Left cardiac atrium (tissue), 4 donors: ENCODE measurements around the gene MECR. TPM values are rescaled to one million over a fixed set of nuclear protein-coding genes. Genes with fewer than 3 reads are reported as not detected.

ENCODE experiments used
- ATAC-seq, 2 donors: fragments of 200-7000 bp; cut with Tn5 transposase; one replicate each; pipeline ENCODE4 v1.9.1; 2020; ENCODE audit warnings: mild to moderate bottlenecking in 2 of 2, moderate library complexity in 2 of 2
- DNase-seq: peaks from one replicate; pipeline ENCODE4 v3.0.0-alpha.2; 2020
- intact Hi-C, 2 donors: fragments of 100-400 bp; cut with DNase I; formaldehyde crosslinking; loops; one replicate each; pipeline versions ENCODE4 v1.14.1 to v1.15.1; 2022 to 2023
- total RNA-seq, 2 donors: library from RNA; stranded (reverse); fragmentation: NEBNext Ultra II Directional; extraction: Animal tissue kit (Norgen Biotek cat#: 25700); gene quantifications; one replicate each; pipeline ENCODE4 v1.2.1, GENCODE V29; 2021
- donor health status: DM: no; HTN: yes; CAD: no.
- donor health status: DM: no; HTN: yes; CAD: no; lungs with severe emphysema.
- donor health status: DM: yes; HTN: yes; CAD: no.
- donor health status: Dilated cardiomyopathy.

MECR gene
- total RNA-seq, 2 donors from 2014 or later: 25.8 to 26.2 TPM

- intact Hi-C loops: no loop called here
- ATAC-seq (no peak), DNase-seq (no peak)
Measured at GRCh38 chr1:29213055-29213454, 17.7 kb downstream of the MECR start.

- ATAC-seq (peak in 1 of 2 donors; percentile 66), DNase-seq (no peak)
- intact Hi-C loops: no loop called here
Measured at GRCh38 chr1:29211086-29212030, 19.4 kb downstream of the MECR start.

- DNase-seq (no peak), ATAC-seq (no peak)
- intact Hi-C loops: no loop called here
Measured at GRCh38 chr1:29210278-29211085, 20.3 kb downstream of the MECR start.

- DNase-seq (no peak), ATAC-seq (no peak)
- intact Hi-C loops: loop anchor here (10.0 kb wide), 1 partner anchor 174 kb away; no protein-coding TSS in a partner anchor
Measured at GRCh38 chr1:29209173-29209572, 21.6 kb downstream of the MECR start.

- intact Hi-C loops: loop anchor here (10.0 kb wide), 1 partner anchor 174 kb away; no protein-coding TSS in a partner anchor
- ATAC-seq (no peak), DNase-seq (no peak)
Measured at GRCh38 chr1:29208442-29208841, 22.3 kb downstream of the MECR start.

GRCh38 chr1:29202584-29203340, 28.0 kb downstream of the MECR start:
- ATAC-seq (peak; percentile 96 to 99), DNase-seq (peak; percentile 95)
- intact Hi-C loops: loop anchor here (2.0 to 10.0 kb wide), 4 partner anchors 168 to 415 kb away; no protein-coding TSS in a partner anchor

- intact Hi-C loops: loop anchor here (2.0 to 10.0 kb wide), 4 partner anchors 167 to 415 kb away; no protein-coding TSS in a partner anchor
- ATAC-seq (peak; percentile 25 to 45), DNase-seq (no peak)
Measured at GRCh38 chr1:29202053-29202452, 28.7 kb downstream of the MECR start.

GRCh38 chr1:29201595-29202051, 29.1 kb downstream of the MECR start:
- intact Hi-C loops: loop anchor here (2.0 to 10.0 kb wide), 4 partner anchors 167 to 414 kb away; no protein-coding TSS in a partner anchor
- no peak for DNase-seq
- ATAC-seq: no peak

GRCh38 chr1:29200906-29201594, 29.7 kb downstream of the MECR start:
- intact Hi-C loops: loop anchor here (5.0 to 10.0 kb wide), 3 partner anchors 166 to 414 kb away; no protein-coding TSS in a partner anchor
- ATAC-seq (no peak), DNase-seq (no peak)

GRCh38 chr1:29197993-29198392, 32.7 kb downstream of the MECR start:
- DNase-seq (no peak), ATAC-seq (no peak)
- intact Hi-C loops: no loop called here

- intact Hi-C loops: no loop called here
- no peak for DNase-seq
- ATAC-seq: no peak
Measured at GRCh38 chr1:29197590-29197924, 33.2 kb downstream of the MECR start.

GRCh38 chr1:29196863-29197589, 33.7 kb downstream of the MECR start:
- intact Hi-C loops: no loop called here
- DNase-seq (no peak), ATAC-seq (no peak)

GRCh38 chr1:29195881-29196291, 34.8 kb downstream of the MECR start:
- intact Hi-C loops: no loop called here
- no peak for DNase-seq
- ATAC-seq: peak; percentile 14 to 27

GRCh38 chr1:29193879-29194455, 36.8 kb downstream of the MECR start:
- ATAC-seq: no peak
- intact Hi-C loops: no loop called here
- DNase-seq: no peak

- intact Hi-C loops: no loop called here
- no peak for DNase-seq
- ATAC-seq: no peak
Measured at GRCh38 chr1:29190718-29191117, 40.0 kb downstream of the MECR start.

- no peak for DNase-seq
- no peak for ATAC-seq
- intact Hi-C loops: no loop called here
Measured at GRCh38 chr1:29186707-29187106, 44.0 kb downstream of the MECR start.

GRCh38 chr1:29186252-29186651, 44.5 kb downstream of the MECR start:
- DNase-seq (no peak), ATAC-seq (no peak)
- intact Hi-C loops: no loop called here
